Trophoblast cell (in vitro differentiated cells and primary cell): Measurements from ENCODE around the gene KCNH2.

ENCODE experiments used
- DNase-seq, 2 donors: peaks; one replicate each; pipeline ENCODE4 v3.0.0-alpha.2; 2016
- H2AFZ ChIP-seq: 2 replicates; pipeline ENCODE4 v1.6.1; 2013; ENCODE audit warnings: low read length, moderate library complexity, mild to moderate bottlenecking; ENCODE audit not compliant: insufficient read depth, poor library complexity
- H2AK5ac ChIP-seq: 2 replicates; pipeline ENCODE4 v1.6.1; 2013; ENCODE audit warnings: mild to moderate bottlenecking, low read length
- H2BK120ac ChIP-seq: 2 replicates; pipeline ENCODE4 v1.6.1; 2013; ENCODE audit warnings: low read length, mild to moderate bottlenecking, moderate library complexity; ENCODE audit not compliant: insufficient read depth, poor library complexity
- H2BK12ac ChIP-seq: 2 replicates; pipeline ENCODE4 v1.6.1; 2013; ENCODE audit warnings: mild to moderate bottlenecking, low read length, moderate library complexity
- H2BK5ac ChIP-seq: 2 replicates; pipeline ENCODE4 v1.6.1; 2013; ENCODE audit warnings: low read length, low read depth, moderate library complexity, mild to moderate bottlenecking; ENCODE audit not compliant: poor library complexity
- H3K14ac ChIP-seq: 2 replicates; pipeline ENCODE4 v1.6.1; 2013; ENCODE audit warnings: mild to moderate bottlenecking, low read length
- H3K18ac ChIP-seq: 2 replicates; pipeline ENCODE4 v1.6.1; 2013; ENCODE audit warnings: mild to moderate bottlenecking, low read length
- H3K23ac ChIP-seq: 2 replicates; pipeline ENCODE4 v1.6.1; 2013; ENCODE audit warnings: low read length
- H3K27ac ChIP-seq: 2 replicates; pipeline ENCODE4 v1.5.1; 2013; ENCODE audit warnings: low read depth, mild to moderate bottlenecking, inconsistent platforms, low read length, moderate library complexity
- H3K27me3 ChIP-seq: 2 replicates; pipeline ENCODE4 v1.6.1; 2013; ENCODE audit warnings: inconsistent platforms, mild to moderate bottlenecking, low read length, moderate library complexity; ENCODE audit not compliant: insufficient read depth
- H3K36me3 ChIP-seq, 2 experiments: 1 replicate in 1 of 2; 2 replicates in 1 of 2; pipeline ENCODE4 v1.6.1; 2013; ENCODE audit warnings: low read length in 2 of 2, mild to moderate bottlenecking in 2 of 2, moderate library complexity in 1 of 2; ENCODE audit not compliant: insufficient read depth in 2 of 2, control insufficient read depth in 1 of 2
- H3K4ac ChIP-seq: 2 replicates; pipeline ENCODE4 v1.6.1; 2013; ENCODE audit warnings: low read depth, mild to moderate bottlenecking, low read length, moderate library complexity
- H3K4me1 ChIP-seq, 2 experiments: 1 replicate in 1 of 2; 2 replicates in 1 of 2; pipeline ENCODE4 v1.6.1; 2013; ENCODE audit warnings: low read length in 2 of 2, mild to moderate bottlenecking in 2 of 2, moderate library complexity in 1 of 2; ENCODE audit not compliant: insufficient read depth in 2 of 2, control insufficient read depth in 1 of 2
- H3K4me2 ChIP-seq: 2 replicates; pipeline ENCODE4 v1.6.1; 2013; ENCODE audit warnings: inconsistent platforms, mild to moderate bottlenecking, low read length, moderate library complexity
- H3K4me3 ChIP-seq: 2 replicates; pipeline ENCODE4 v1.5.1; 2013; ENCODE audit warnings: mild to moderate bottlenecking, low read depth, low read length, inconsistent platforms
- H3K79me1 ChIP-seq: one replicate; pipeline ENCODE4 v1.6.1; 2013; ENCODE audit warnings: low read length
- H3K79me2 ChIP-seq: 2 replicates; pipeline ENCODE4 v1.6.1; 2013; ENCODE audit warnings: low read length, mild to moderate bottlenecking; ENCODE audit not compliant: control insufficient read depth, insufficient read depth, poor library complexity
- H3K9ac ChIP-seq: 2 replicates; pipeline ENCODE4 v1.6.1; 2013; ENCODE audit warnings: mild to moderate bottlenecking, low read length
- H3K9me3 ChIP-seq: 2 replicates; pipeline ENCODE4 v1.6.1; 2013; ENCODE audit warnings: low read depth, mild to moderate bottlenecking, control low read depth, inconsistent platforms, low read length; ENCODE audit not compliant: insufficient read depth
- H4K12ac ChIP-seq: 2 replicates; pipeline ENCODE4 v1.6.1; 2013; ENCODE audit warnings: low read depth, mild to moderate bottlenecking, low read length, moderate library complexity
- H4K8ac ChIP-seq: 2 replicates; pipeline ENCODE4 v1.6.1; 2013; ENCODE audit warnings: low read depth, mild to moderate bottlenecking, low read length, moderate library complexity
- H4K91ac ChIP-seq: one replicate; pipeline ENCODE4 v1.6.1; 2013; ENCODE audit warnings: low read depth, mild to moderate bottlenecking, low read length, moderate library complexity
- WGBS: extraction: QIAGEN DNeasy Blood & Tissue Kit; methylation state at CpG from one replicate; pipeline ENCODE4 v1.1.7; 2013; ENCODE audit warnings: missing lambda C conversion rate; ENCODE audit not compliant: insufficient read length, insufficient coverage; ENCODE audit errors: extremely low coverage; 5-methylcytosine and 5-hydroxymethylcytosine counted together

Gene KCNH2

GRCh38 chr7:150914966-150915365, 63.2 kb downstream of the KCNH2 start:
- H4K91ac ChIP-seq = no peak overlapping the region
- H3K27ac ChIP-seq = no peak overlapping the region
- H3K23ac ChIP-seq = no peak overlapping the region
- no peaks in the 10 kb centered on the region for H3K4me1 ChIP-seq
- no peaks in the 10 kb centered on the region for H3K36me3 ChIP-seq
- no peak overlapping the region for H3K14ac ChIP-seq
- no peak overlapping the region for H4K12ac ChIP-seq
- no peaks in the 10 kb centered on the region for H3K79me1 ChIP-seq
- no peak overlapping the region for H2BK5ac ChIP-seq
- no peaks in the 10 kb centered on the region for H3K79me2 ChIP-seq
- WGBS = no CpG with 5 or more reads among the region's 6 CpGs
- DNase-seq = no peak
- H2BK12ac ChIP-seq = no peak overlapping the region
- H3K18ac ChIP-seq = no peak overlapping the region
- no peak overlapping the region for H3K9ac ChIP-seq
- H3K9me3 ChIP-seq = peaks cover 2% of the 10 kb centered on the region
- no peak overlapping the region for H2BK120ac ChIP-seq
- H3K4me2 ChIP-seq = no peak overlapping the region
- H2AK5ac ChIP-seq = no peak overlapping the region
- no peak overlapping the region for H2AFZ ChIP-seq
- no peak overlapping the region for H3K4me3 ChIP-seq
- H4K8ac ChIP-seq = no peak overlapping the region
- H3K4ac ChIP-seq = no peak overlapping the region
- H3K27me3 ChIP-seq = no peaks in the 10 kb centered on the region

- Histone ChIP-seq H3K14ac (no peak overlapping the region), H3K4me2 (no peak overlapping the region), H2BK5ac (no peak overlapping the region), H2BK120ac (no peak overlapping the region), H3K23ac (no peak overlapping the region), H3K4me1 (no peaks in the 10 kb centered on the region), H3K18ac (no peak overlapping the region), H3K27me3 (no peaks in the 10 kb centered on the region), H2AK5ac (no peak overlapping the region), H4K12ac (no peak overlapping the region), H4K8ac (no peak overlapping the region), H3K9ac (no peak overlapping the region), H3K79me1 (no peaks in the 10 kb centered on the region), H3K9me3 (peaks cover 2% of the 10 kb centered on the region), H3K36me3 (no peaks in the 10 kb centered on the region), H3K4me3 (no peak overlapping the region), H4K91ac (no peak overlapping the region), H2BK12ac (no peak overlapping the region), H3K79me2 (no peaks in the 10 kb centered on the region), H3K4ac (no peak overlapping the region), H3K27ac (no peak overlapping the region), H2AFZ (no peak overlapping the region)
- no peak for DNase-seq
- WGBS = no CpG with 5 or more reads among the region's 6 CpGs
These were observed 63.9 kb downstream of the KCNH2 start for GRCh38 chr7:150914196-150914595.

- no peak overlapping the region for H3K4me3 ChIP-seq
- no peak overlapping the region for H2BK120ac ChIP-seq
- no peak overlapping the region for H2AK5ac ChIP-seq
- H4K91ac ChIP-seq = no peak overlapping the region
- H3K4ac ChIP-seq = no peak overlapping the region
- H4K12ac ChIP-seq = no peak overlapping the region
- no peaks in the 10 kb centered on the region for H3K36me3 ChIP-seq
- no peak overlapping the region for H2BK12ac ChIP-seq
- DNase-seq = no peak
- no peak overlapping the region for H3K23ac ChIP-seq
- H3K27me3 ChIP-seq = no peaks in the 10 kb centered on the region
- no peak overlapping the region for H3K14ac ChIP-seq
- H4K8ac ChIP-seq = no peak overlapping the region
- H3K4me2 ChIP-seq = no peak overlapping the region
- no peaks in the 10 kb centered on the region for H3K79me2 ChIP-seq
- H3K9me3 ChIP-seq = peaks cover 2% of the 10 kb centered on the region
- no peak overlapping the region for H3K9ac ChIP-seq
- H3K27ac ChIP-seq = no peak overlapping the region
- WGBS = no CpG with 5 or more reads among the region's 7 CpGs
- no peak overlapping the region for H3K18ac ChIP-seq
- no peak overlapping the region for H2BK5ac ChIP-seq
- H3K79me1 ChIP-seq = no peaks in the 10 kb centered on the region
- no peaks in the 10 kb centered on the region for H3K4me1 ChIP-seq
- H2AFZ ChIP-seq = no peak overlapping the region
These were observed 65.7 kb downstream of the KCNH2 start for GRCh38 chr7:150912427-150912826.

- Histone ChIP-seq H3K9me3 (peaks cover 2% of the 10 kb centered on the region), H4K91ac (no peak overlapping the region), H3K14ac (no peak overlapping the region), H3K79me2 (no peaks in the 10 kb centered on the region), H2AFZ (no peak overlapping the region), H3K4me3 (no peak overlapping the region), H4K8ac (no peak overlapping the region), H3K36me3 (no peaks in the 10 kb centered on the region), H4K12ac (no peak overlapping the region), H2AK5ac (no peak overlapping the region), H3K4me1 (no peaks in the 10 kb centered on the region), H3K9ac (no peak overlapping the region), H3K23ac (no peak overlapping the region), H2BK12ac (no peak overlapping the region), H3K79me1 (no peaks in the 10 kb centered on the region), H3K27me3 (no peaks in the 10 kb centered on the region), H3K4me2 (no peak overlapping the region), H3K27ac (no peak overlapping the region), H3K18ac (no peak overlapping the region), H2BK5ac (no peak overlapping the region), H2BK120ac (no peak overlapping the region), H3K4ac (no peak overlapping the region)
- DNase-seq = no peak
- no CpG with 5 or more reads among the region's 11 CpGs for WGBS
These were observed 66.4 kb downstream of the KCNH2 start for GRCh38 chr7:150911590-150912267.
